GM20431 (cell line): ENCODE data around the gene PDGFRB.

Experiments
- in situ Hi-C: fragments of 300-500 bp; cut with MseI, MboI; formaldehyde crosslinking; loops from one replicate; pipeline ENCODE4 v1.15.0; 2020; ENCODE audit warnings: low sequenced_read_pairs; ENCODE audit not compliant: unreplicated experiment

PDGFRB gene

DNA sequence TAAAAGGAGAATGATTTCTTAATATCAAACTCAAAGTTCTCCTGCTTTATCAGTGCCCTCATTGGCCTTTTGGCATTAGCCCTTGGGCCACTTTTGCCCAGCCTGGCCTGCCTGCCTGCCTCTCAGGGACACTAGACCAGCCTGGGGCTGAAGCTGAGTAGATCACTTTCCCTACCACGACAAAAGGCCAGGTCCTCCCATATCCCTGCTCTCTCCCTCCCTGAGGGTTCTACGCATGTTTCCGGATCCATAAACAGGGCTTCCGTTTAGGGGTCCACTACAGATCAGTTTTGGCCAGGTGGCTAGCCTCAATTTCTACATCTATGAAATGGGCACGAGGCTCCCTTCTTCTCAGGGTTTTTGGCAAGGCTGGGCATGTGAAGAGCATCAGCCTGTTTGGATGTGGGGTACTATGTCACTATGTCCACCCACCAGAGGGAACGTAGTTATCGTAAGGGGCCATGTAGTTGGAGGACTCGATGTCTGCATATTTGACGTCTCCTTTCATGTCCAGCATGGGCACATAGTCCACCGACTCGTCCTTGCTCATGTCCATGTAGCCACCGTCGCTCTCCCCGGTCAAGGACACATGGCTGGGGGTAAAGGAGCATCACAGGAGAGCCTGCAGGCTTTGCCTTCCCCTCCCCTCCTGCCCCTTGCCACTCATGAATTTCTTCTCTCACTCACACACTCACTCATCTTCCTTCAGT is 34.0 kb downstream of the PDGFRB start:
- in situ Hi-C loops, result loop anchor here (10.0 kb wide), 1 partner anchor 47 kb away; no protein-coding TSS in a partner anchor

DNA sequence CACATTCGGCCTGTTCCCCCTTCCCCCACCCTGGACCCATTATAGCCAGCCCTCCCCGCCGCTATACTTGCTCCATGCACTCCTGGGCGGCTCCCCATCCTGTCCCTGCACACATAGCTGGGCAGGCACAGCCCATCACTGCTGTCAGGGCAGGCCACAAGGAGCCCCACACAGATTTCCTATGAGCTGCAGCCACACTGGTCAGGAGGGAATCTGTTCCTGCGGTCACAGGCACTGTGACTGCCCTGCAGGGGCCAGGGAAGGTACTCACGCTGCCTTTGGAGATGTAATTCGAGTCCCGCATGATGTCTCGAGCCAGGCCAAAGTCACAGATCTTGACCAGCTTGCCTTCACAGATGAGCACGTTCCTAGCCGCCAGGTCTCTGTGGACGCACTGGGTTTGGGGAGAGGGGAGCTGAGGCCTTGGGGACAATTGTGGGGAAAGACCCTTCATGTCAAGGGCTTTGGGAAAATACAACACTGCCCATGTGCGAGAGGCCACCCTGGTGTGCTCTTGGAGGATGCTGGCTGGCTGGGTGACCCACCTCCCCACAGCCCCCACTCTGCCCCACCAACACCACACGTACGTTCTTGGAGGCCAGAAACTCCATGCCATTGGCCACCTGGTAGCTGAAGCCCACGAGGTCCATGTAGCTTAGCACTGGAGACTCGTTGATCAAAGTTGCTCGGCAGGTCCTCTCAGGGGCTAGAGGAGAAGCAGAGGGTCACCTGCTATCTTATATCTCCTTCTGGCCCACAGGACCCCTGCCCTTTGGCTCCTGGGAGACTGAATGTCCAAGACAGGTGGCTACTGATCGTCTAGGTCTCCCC is 34.8 kb downstream of the PDGFRB start:
- in situ Hi-C loops, result loop anchor here (10.0 kb wide), 1 partner anchor 46 kb away; no protein-coding TSS in a partner anchor

DNA sequence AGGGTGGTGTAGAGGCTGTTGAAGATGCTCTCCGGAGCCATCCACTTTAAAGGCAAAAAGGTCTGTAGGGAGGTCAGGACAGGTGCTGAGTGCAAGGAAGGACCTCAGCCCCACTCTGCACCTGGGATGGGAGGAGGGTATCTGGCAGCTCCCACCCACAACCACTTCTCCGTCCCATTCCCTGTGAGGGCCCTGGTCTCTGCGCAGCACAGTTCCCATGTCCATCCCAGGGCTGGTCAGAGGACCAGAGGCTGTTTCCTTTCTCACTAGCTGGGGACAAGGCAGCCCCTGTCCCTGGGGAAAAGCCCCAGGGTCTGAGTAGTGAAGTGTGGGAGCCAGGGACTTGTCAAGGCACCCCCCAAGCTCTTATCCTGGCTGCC is 35.6 kb downstream of the PDGFRB start:
- in situ Hi-C loops, result loop anchor here (10.0 kb wide), 1 partner anchor 45 kb away; no protein-coding TSS in a partner anchor

DNA sequence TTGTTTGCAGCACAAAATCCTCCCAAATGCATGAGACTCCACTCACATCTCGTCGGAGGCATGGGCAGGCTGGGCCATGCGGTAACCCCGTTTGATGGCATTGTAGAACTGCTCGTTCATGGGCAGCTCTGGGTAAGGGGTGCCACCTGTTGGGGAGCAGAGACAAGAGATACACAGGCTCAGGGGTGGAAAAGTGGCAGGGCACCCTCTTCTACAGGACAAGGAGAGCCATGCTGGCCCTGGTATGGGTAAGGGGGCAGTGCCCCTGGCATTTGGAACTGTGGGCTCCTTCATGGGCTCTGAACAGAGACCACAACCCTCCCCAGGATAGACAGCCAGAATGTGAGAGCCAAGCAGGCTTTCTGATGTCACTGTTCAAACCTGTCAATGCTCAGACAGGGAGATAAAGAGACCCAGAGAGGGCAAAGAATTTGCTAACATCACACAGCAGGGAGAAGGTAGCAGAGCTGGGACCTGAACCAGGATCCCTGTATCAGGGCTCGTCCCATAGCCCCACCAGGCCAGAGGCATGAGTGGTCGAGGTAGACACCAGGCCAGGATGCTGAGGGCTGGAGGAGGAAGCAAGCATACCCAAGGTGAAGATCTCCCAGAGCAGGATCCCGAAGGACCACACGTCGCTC is 36.1 kb downstream of the PDGFRB start:
- in situ Hi-C loops, result loop anchor here (10.0 kb wide), 1 partner anchor 45 kb away; no protein-coding TSS in a partner anchor

DNA sequence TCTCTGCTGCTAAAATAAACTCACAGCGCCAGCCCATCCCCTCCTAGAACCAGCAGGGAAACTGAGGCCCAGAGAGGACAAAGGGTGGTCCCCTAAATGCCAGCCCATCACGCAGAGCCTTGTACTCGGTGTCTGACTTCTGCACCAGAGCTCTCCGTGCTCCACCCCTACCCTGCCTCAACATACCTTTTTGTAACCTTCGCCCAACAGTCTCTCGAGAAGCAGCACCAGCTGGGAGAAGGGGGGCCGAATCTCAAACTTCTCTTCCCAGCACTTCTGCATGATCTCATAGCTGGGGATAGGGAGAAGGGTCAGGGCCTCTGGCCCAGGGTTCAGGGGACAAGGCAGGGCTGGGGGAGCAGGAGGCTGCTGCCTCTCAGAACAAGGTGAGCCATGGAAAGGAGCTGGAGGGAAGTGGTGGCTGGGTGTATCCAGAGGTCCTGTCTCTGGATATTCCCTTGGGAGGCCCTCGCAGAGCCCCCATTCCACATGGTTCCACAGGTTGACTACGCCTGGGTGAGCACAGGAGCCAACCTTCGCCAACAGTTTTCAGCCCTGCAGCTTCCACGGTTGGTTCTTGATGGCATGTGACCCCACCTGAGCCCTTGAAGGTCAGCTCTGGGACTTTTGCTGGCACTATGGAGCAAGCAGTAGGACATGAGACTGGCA is 37.0 kb downstream of the PDGFRB start:
- in situ Hi-C loops, result no loop called here

DNA sequence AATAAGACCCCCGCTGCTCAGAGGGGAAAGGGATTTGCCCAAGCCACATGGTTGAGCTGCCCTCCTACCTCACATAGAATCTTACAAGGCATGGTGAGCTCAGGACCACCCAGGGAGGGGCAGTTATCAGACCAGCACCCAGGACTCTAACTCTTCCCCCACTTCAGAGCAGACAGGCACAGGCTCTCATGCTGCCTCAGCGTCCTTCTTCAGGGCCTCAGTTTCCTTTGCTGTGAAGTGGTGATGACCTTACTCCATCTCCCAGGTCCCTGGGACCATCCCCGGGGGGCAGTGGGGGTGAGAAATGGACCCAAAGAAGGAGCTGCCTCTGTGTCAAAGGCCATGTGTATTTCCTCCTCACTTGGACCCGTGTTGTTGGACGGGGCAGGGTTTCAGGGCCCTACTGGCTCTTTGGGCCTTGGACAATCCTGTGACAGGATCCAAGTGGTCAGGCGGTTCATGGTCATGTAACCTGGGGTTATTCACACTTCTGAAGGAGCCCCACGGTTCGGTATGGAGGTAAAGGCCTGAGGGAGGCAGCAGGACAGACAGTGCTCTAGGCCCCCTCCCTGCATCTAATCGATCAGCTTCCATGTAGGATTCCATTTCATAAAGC is 37.6 kb downstream of the PDGFRB start:
- in situ Hi-C loops, result no loop called here

DNA sequence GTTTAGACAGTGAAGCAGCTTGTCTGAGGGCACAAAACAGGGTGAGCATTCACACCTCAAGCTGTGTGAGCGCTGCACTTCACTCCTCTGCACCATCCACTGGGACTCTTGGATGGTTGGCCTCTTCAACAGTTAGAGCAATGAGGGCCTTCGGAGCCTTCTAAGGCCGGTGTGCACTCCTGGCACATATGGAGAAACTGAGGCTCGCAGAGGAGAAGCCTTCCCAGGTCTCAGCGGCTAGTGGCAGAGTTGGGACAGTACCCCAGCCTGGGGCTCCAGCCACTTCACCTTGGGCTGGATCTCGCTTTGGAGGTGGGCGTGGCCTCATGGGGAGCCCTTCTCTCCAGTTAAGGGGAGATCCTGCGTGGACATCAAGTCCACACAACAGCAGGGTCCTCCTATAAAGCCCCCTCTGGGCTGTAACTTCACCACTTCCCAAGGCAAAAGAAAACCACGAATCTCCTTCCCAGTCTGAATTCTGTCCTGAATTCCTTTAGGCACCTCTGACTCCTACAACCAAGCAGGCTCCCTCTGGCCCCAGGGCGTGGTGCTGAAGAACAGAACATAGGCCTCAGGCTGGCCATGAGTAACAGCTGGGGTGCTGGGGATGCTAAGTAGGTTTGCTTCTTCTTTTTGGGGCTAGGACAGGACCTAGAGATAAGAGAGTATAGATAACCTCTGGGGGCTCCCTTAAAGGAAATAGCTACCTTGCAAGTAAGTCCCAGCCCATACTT is 38.8 kb downstream of the PDGFRB start:
- in situ Hi-C loops, result no loop called here

DNA sequence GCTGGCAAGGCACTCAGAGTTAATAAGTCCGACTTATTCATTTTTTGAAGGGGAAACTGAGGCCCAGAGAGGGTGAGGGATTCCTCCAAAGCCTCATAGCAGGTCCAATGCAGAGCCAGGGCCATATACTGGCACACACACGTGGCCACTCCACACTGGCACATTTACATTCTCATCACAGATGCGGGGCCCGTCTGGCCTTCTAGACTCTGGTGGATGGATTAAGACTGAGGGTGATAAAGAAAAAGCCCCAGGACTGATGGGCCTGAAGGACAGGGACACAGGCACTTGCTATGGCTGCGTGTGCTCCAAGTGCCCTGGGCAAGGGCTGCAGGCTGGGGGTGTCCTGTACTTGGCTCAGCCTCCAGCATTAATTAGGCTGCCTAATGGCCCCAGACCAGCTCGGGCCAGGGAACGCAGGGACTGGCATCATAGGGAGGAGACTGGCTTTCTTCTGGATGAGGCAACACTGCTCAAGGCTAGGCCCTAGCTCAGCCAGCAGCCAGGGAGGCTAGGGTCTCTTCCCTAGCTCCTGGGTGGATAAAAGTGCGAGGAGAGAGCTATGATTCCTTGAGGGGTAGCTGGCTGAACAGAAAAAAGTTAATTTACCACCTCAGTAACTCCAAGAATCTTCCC is 40.8 kb downstream of the PDGFRB start:
- in situ Hi-C loops, result no loop called here

DNA sequence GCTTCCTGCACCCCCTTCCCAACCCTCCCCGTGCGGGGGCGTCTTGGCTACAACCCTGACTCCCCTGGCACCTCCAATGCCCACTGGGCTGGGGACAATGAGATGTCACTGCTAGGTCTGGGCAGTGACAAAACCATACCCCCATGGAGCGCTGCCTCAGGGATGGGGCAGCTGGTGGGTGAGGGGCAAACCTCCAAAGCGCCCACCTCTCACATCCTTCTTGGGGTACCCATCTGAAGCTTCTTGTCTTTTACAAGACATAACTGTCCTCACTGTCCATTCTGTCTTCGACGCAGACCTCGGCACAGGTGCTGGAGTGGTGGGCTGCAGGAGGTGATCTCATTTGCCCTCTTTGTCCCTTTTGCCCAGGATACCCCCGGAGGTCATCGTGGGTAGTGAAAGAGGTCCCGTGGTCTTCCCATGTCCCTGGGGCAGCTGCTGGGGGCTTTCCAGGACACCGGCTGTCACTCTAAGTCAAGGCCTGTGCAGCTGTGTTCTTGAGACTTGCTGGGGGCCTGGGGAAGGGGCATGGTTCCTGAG is 41.5 kb downstream of the PDGFRB start:
- in situ Hi-C loops, result no loop called here

DNA sequence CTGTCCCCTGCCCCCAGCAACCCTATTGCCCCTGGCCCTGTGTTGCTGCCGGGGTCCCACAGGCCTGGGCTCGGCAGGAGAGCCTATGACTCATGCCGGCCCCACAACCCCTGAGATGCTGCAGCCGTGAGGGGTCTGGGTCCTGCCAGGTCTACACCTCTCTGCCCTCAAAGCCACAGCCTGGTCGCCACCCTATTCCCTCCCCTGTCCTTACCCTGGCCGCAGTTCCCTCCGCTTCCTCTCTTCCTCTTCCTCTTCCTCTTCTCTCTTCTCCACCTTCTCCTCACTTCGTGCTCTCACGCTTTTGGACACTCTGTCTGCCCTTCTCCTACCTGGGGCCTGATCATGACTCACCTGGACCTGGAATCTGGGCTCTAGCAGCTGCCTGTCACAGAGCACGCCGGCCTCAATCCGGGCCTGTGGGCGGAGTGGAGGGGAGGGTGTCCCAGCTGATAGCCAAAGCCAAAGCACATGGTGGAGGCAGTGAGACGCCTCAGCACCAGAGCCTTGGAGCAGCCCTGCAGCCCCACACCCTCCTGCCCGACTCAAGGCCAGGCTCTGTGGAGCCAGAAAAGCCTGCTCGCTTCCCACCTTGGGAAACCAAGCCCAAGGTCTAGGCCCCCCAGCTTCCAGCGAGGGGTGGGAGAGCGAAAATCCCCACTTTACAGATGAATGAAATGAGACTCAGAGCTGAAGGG is 42.4 kb downstream of the PDGFRB start:
- in situ Hi-C loops, result no loop called here

DNA sequence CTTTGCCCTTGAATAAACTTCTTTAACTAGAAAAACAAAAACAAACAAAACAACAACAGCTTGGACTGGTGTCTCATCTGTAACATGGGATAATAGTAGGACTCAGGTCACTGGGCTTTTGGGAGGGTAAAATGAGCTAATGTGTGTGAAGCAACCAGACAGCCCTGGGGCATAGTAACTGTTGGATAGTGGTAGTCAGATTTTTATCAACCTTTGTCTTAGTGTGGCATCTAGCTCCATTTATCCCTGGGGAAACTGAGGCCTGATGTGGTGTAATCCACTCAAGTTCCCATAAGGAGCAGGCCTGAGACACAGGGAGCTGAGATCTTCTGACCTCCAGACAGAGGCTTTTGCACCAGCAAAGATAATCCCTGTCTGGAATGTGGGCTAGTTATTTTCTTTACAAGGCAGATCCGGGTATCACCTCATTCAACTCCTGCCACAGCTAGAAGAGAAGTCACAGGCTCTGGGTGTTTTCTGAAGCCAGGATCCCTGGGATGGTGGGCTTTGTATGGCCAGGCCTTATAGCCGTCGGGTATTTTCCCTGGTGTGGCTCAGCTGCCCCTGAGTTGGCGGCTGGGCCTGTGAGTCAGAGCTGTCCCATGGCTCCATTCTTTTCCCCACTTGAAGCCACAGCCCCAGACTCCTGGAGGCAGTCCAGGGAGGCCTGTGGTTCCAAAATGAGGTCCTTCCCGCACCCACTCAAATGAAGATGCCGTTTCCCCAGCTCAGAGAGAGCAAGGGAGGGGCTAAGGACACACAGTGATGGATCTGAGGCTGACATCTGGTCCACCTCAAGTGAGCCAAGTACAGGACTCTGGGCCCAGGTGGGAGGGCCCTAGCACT is 43.2 kb downstream of the PDGFRB start:
- in situ Hi-C loops, result no loop called here

DNA sequence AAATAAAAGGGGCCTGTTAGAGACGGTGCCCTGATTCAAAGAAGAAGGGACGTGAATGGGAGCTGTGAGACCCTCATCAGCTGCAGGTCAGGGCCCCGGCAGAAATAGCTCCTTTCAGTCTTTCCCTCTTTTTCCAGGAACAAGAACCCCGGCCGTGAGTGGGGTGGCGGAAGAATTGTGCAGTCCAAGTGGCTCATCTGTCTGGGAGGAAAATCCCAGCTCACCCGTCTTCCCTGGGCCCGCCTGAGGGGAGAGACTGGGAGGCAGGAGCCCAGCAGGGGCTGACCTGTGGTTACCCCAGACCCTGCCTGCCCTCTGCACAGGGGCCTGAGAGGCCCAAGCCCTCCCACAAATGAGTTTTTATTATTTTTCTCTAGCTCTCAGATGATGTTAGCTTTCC is 44.5 kb downstream of the PDGFRB start:
- in situ Hi-C loops, result no loop called here

DNA sequence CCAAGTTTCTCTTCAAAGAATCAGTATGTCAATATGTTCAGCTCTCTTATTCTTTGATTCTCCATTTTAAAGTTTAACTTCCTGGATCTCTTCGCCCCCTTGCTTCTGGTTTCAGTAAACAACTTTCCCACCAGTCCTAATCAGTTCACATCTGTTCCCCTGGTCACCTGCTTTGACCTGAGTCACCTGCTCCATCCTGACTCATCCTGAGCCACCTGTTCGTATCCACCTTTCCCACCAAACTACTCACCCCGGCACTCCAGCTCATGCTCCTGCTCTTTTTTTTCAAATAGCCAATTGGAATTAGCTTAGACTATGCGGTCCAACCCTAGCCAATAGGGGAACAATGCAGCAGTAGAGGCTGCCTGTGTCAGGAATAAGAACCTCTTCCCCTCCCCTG is 45.7 kb downstream of the PDGFRB start:
- in situ Hi-C loops, result no loop called here

DNA sequence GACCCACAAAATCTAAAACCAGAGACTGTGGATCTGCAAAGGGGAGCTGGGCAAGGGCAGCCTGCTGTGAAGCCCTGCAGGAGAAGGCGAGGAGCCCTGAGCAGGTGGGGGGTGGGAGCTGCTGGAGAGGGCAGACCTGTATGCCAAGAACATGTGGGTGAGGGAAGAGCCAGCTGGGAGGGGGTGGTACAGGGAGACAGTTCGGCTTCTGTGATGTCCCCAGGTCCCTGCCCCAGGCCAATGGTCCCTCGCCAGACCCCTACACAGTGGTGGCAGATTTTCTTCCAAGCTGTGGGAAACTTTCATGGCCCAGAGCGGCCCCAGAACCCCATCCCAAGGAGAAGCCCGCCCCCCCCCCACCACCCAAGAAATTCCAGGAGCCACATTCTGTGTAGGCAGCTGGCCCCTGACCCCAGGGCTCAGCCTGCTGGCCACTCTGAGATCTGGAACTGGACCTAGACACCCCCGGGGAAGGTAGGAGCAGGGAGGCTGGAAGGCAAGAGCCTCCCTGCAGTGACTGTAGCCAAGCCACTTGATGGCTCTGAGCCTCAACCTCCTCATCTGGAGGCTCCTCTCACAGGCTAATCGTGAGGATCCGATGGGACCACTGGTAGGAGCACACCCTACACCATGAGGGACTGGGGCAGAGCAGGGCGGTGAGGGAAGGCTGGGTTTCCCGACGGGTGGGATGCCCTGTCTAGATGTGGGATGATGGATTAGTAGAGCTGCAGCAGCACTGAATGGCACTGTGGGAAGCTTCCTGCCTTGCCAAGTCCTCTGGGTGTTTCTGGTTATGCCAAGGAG is 46.7 kb downstream of the PDGFRB start:
- in situ Hi-C loops, result no loop called here

DNA sequence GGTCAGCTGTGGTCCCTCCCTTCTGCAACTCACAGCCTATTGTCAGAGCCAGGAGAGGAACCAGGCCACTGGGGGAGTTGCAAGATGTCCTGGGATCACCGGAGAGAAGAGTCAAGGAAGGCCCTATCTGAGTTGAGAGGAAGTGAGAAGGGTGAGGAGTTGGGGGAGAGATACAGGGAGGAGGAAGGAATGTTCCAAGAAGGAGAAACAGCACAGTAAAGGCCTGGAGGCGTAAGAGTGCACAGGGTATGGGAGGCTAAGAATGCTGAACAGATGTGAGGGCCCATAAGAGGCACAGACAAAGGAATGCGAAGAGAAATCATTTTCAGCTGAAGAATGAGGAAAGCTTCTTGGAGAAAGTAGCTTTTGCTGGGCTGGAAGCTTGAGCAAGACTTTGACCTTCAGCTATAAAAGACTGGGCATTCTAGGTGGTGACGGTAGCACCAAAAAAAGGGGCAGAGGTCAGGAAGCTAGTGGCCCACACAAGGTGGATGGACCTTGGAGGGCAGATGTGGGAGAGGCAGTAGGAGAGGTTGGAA is 47.7 kb downstream of the PDGFRB start:
- in situ Hi-C loops, result no loop called here
